Measurements from ENCODE around the gene UTF1.

GRCh38 chr10:133211141-133211830 lies 18.7 kb upstream of the UTF1 start:
- no peak for TF ChIP-seq CTCF (conservative IDR thresholded peaks at IDR 0.05; ENCODE audit: low read length)
- no peak for TF ChIP-seq EZH2phosphoT487 (IDR thresholded peaks at IDR 0.05; ENCODE audit: borderline replicate concordance, low read depth, low read length)

All from OCI-LY7 (cell line).